Vagina (tissue), 2 donors: ENCODE data around the gene OR6T1.

Experiments
- POLR2A ChIP-seq, 2 donors: fragments of 450-650 bp; IDR thresholded peaks; one replicate each; pipeline ENCODE4 v1.6.1; 2017; ENCODE audit warnings: antibody characterized with exemption in 2 of 2, mild to moderate bottlenecking in 2 of 2, moderate library complexity in 2 of 2
- TF ChIP-seq, protein P1 (sequence below), 3 experiments: fragments of 450-650 bp in 2 of 3; fragments of 200-600 bp in 1 of 3; sonication (generic) in 1 of 3; IDR thresholded peaks; one replicate each; pipeline ENCODE4 v1.5.1; 2017 to 2019; ENCODE audit warnings: antibody characterized with exemption in 3 of 3, mild to moderate bottlenecking in 2 of 3, moderate library complexity in 2 of 3

DNA sequence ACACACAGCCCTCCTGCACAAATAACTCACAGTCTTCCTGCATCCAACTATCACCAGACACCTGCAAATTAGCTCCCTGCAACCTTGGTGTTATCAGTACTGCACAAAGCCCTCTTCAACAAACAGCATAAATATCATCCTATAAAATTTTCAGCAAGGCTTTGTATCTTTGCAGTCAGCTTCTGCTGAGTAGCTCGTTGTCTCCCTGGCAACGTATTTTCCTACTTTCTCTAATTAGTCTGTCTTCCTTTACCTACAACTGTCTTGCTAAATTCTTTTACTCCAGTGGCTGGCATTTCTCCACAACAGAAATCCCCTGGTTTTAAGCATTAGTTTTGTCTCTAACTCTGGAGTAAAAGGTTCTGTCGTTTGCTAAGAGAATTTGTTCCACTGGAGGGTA is 37.8 kb downstream of the OR6T1 start:
- TF ChIP-seq, protein P1, sequence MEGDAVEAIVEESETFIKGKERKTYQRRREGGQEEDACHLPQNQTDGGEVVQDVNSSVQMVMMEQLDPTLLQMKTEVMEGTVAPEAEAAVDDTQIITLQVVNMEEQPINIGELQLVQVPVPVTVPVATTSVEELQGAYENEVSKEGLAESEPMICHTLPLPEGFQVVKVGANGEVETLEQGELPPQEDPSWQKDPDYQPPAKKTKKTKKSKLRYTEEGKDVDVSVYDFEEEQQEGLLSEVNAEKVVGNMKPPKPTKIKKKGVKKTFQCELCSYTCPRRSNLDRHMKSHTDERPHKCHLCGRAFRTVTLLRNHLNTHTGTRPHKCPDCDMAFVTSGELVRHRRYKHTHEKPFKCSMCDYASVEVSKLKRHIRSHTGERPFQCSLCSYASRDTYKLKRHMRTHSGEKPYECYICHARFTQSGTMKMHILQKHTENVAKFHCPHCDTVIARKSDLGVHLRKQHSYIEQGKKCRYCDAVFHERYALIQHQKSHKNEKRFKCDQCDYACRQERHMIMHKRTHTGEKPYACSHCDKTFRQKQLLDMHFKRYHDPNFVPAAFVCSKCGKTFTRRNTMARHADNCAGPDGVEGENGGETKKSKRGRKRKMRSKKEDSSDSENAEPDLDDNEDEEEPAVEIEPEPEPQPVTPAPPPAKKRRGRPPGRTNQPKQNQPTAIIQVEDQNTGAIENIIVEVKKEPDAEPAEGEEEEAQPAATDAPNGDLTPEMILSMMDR (IDR thresholded peaks at IDR 0.05), result no peak
- no peak for TF ChIP-seq POLR2A (IDR thresholded peaks at IDR 0.05)
